Bronchial epithelial cell (primary cell): ENCODE results near the gene NELFB. TPM values are rescaled to one million over a fixed set of nuclear protein-coding genes. Genes with fewer than 3 reads are reported as not detected.

Experiments used
- DNase-seq: peaks from one replicate; pipeline ENCODE4 v3.0.0-alpha.2; 2010; ENCODE audit warnings: low read depth
- FAIRE-seq: peaks from 2 replicates; lab custom pipeline; 2011; peaks lifted over from hg19 to GRCh38; lab: Jason Lieb, UNC
- H3K27me3 ChIP-seq: 2 replicates; pipeline ENCODE4 v1.5.1; 2011; ENCODE audit warnings: low read length; ENCODE audit not compliant: control insufficient read depth, insufficient read depth
- H3K36me3 ChIP-seq: 2 replicates; pipeline ENCODE4 v1.5.1; 2011; ENCODE audit warnings: low read length; ENCODE audit not compliant: control insufficient read depth, insufficient read depth
- H3K4me3 ChIP-seq: 2 replicates; pipeline ENCODE4 v1.5.1; 2011; ENCODE audit warnings: mild to moderate bottlenecking, low read depth, low read length, control low read depth
- CTCF ChIP-seq: IDR thresholded peaks from 2 replicates; pipeline ENCODE4 v1.5.1; 2011; ENCODE audit warnings: mild to moderate bottlenecking, moderate library complexity, low read length, control low read depth, inconsistent platforms; ENCODE audit not compliant: insufficient read depth, severe bottlenecking
- total RNA-seq: library from RNA; depleted of rRNA; stranded (reverse); fragments of >200 nt; gene quantifications from 2 replicates; pipeline ENCODE4 v1.2.1, GENCODE V29; 2014

Gene NELFB
- total RNA-seq, 1 donor from 2014 or later = 67.9 TPM

DNA sequence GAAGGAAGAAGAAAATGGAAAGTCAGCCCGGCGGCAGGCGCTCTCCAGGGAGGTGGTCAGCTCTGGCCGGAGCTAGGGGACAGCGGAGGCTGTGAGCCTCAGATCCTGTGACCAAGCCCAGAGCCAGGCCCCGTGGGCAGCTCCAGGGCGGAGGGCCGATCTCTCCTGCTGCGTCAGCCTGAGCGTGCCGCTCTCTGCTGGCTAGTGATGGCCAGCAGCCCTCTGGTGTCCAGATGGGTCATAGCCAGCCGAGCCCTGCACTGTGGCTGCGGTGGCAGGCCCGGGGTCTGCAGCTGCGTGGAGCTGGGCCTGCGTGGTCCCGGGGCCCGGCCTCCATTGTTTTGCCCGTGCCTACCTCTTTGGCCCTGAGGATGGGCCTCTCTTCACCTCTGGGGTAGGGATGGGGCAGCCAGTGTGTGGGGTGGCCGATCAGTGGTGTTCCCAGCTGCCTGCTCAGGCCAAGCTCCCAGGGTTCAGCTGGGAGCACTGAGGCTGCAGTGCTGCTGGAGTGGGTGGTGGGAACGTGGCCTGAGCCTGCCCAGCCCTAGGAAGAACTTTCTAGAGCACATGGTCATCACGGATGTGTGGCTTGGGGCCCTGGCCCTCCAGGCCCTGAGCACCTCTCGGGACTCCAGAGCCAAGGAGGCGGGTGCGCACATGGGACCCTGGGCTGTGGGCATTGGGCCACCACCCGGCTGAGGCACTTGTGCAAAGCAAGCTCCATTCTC is 64.0 kb downstream of the NELFB start:
- Histone ChIP-seq H3K27me3 (no peaks in the 10 kb centered on the region), H3K36me3 (no peaks in the 10 kb centered on the region), H3K4me3 (no peak overlapping the region)
- DNase-seq = no peak
- TF ChIP-seq CTCF = no peak
- FAIRE-seq = no peak

DNA sequence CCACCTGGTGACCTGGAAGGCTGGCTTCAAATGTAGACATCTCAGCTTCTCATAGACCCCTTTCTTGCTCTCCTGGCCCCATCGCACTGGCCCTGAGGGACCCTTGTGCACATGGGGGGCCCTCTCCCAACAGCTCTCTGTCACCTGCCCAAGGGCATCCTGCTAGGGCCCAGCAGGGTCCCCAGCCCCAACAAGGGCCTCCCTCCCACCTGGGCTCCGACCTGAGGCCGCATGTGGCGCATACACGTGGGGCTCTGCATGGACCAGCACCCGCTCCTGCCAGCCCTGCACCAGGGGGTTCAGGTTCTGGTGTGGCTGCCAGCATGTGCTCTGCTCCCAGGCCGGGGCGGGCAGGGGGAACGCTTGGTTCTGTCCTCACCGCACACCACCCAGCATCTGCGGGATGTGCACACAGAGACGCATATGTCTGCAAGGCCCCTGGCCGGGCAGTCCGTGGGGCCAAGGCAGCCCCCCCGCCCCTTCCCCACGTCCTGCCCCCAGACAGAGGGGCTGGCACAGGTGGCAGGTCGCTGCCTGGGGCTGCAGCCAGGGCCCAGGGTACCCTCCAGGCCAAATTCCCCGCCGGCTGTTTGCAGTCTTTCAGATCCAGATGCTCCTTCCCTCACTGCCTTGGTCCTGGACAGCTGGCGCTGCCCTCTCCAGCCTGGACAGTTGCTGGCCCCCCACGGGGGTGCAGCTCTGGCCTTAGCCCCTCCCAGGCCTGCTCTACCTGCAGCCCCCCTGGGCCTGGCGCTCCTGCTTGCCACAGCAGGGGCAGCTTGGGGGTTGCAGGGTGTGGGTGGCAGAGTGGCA is 64.8 kb downstream of the NELFB start:
- no peak for DNase-seq
- no peak for FAIRE-seq
- H3K36me3 ChIP-seq = no peaks in the 10 kb centered on the region
- no peak for TF ChIP-seq CTCF
- H3K4me3 ChIP-seq = no peak overlapping the region
- no peaks in the 10 kb centered on the region for H3K27me3 ChIP-seq

DNA sequence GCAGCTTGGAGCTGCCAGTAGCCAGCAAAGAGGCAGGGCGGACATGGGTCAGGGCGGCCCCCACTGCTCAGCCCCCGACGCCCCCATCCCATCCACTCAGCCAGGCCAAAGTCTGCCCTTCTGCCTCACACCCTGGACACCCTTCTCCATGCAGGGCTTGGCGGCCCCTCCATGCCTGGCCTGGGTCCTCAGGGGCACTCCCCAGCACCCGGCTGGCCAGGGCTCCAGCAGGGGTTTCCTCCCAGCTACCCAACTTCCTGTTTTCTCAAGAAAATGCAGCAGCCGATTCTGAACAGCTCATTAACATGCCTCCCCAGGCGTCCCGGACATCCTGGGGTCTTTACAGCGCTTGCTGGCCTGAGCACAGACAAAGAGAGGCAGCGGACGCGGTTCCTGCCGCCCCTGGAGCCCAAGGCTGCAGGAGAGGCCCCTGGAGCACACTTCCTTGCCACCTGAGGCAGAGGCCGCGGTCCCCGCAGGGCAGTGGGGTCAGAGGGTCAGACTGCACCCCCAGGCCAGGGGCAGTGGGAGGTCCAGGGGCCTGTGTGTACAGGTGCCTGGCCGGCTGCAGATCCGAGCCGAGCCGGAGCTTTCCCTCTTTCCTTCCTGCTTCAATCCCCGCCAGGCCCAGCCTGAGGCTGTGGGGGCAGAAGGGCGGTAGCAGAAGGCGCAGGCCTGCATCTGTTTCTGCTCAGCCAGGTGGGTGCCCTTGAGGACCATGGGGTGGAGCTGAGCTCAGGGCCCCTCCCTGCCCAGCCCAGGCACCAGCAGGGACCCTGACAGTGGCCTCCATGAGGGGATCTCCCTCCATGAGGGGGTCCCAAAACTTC is 65.6 kb downstream of the NELFB start:
- DNase-seq (no peak), FAIRE-seq (no peak)
- no peak for TF ChIP-seq CTCF
- Histone ChIP-seq H3K27me3 (no peaks in the 10 kb centered on the region), H3K36me3 (no peaks in the 10 kb centered on the region), H3K4me3 (no peak overlapping the region)

GRCh38 chr9:137321726-137322361 is 66.7 kb downstream of the NELFB start:
- Histone ChIP-seq H3K36me3 (no peaks in the 10 kb centered on the region), H3K4me3 (no peak overlapping the region), H3K27me3 (no peaks in the 10 kb centered on the region)
- no peak for FAIRE-seq
- no peak for TF ChIP-seq CTCF
- no peak for DNase-seq

Other genes with a start within 250 kb of the NELFB start
- gene ABCA2, start 227.1 kb upstream of the NELFB start, total RNA-seq = 5.5 and 9.9 TPM in 2 replicates
- not detected in 2 replicates for gene FUT7, start 223.2 kb upstream of the NELFB start, total RNA-seq
- 5.5 and 10.5 TPM in 2 replicates for gene NPDC1, start 209.2 kb upstream of the NELFB start, total RNA-seq
- 0.79 and 1.2 TPM in 2 replicates for gene ENTPD2, start 201.3 kb upstream of the NELFB start, total RNA-seq
- 0.26 and 1.2 TPM in 2 replicates for gene SAPCD2, start 184.8 kb upstream of the NELFB start, total RNA-seq
- 2.0 and 3.2 TPM in 2 replicates for gene UAP1L1, start 177.8 kb upstream of the NELFB start, total RNA-seq
- 58.2 and 65.3 TPM in 2 replicates for gene MAN1B1, start 168.3 kb upstream of the NELFB start, total RNA-seq
- gene DPP7, start 140.6 kb upstream of the NELFB start, total RNA-seq = 45.1 and 66.6 TPM in 2 replicates
- 0.26 and 0.53 TPM in 2 replicates for gene GRIN1, start 116.2 kb upstream of the NELFB start, total RNA-seq
- gene LRRC26, start 85.3 kb upstream of the NELFB start, total RNA-seq = 0.26 and 2.0 TPM in 2 replicates
- gene TMEM210, start 83.3 kb upstream of the NELFB start, total RNA-seq = not detected in 2 replicates
- gene ANAPC2, start 66.8 kb upstream of the NELFB start, total RNA-seq = 20.5 and 23.2 TPM in 2 replicates
- 97.9 and 127 TPM in 2 replicates for gene SSNA1, start 66.7 kb upstream of the NELFB start, total RNA-seq
- 3.2 and 4.5 TPM in 2 replicates for gene TPRN, start 54.6 kb upstream of the NELFB start, total RNA-seq
- 38.0 and 39.2 TPM in 2 replicates for gene TMEM203, start 49.7 kb upstream of the NELFB start, total RNA-seq
- 2.6 and 3.6 TPM in 2 replicates for gene NDOR1, start 49.6 kb upstream of the NELFB start, total RNA-seq
- gene RNF208, start 33.1 kb upstream of the NELFB start, total RNA-seq = 0.38 TPM in 1 of 2 replicates, not detected in the other
- 3.9 and 23.2 TPM in 2 replicates for gene CYSRT1, start 30.2 kb upstream of the NELFB start, total RNA-seq
- gene RNF224, start 27.8 kb upstream of the NELFB start, total RNA-seq = under 0.01 and 1.2 TPM in 2 replicates
- gene SLC34A3, start 24.4 kb upstream of the NELFB start, total RNA-seq = not detected in 2 replicates
- gene TUBB4B, start 14.0 kb upstream of the NELFB start, total RNA-seq = 82.7 and 193 TPM in 2 replicates
- gene STPG3, start 4.0 kb upstream of the NELFB start, total RNA-seq = not detected in 2 replicates
- gene TOR4A, start 22.4 kb downstream of the NELFB start, total RNA-seq = 18.7 and 25.0 TPM in 2 replicates
- 3.4 and 14.5 TPM in 2 replicates for gene NRARP, start 46.9 kb downstream of the NELFB start, total RNA-seq
- 10.8 and 12.2 TPM in 2 replicates for gene EXD3, start 167.8 kb downstream of the NELFB start, total RNA-seq
- gene NOXA1, start 168.1 kb downstream of the NELFB start, total RNA-seq = 0.53 and 2.3 TPM in 2 replicates
- not detected in 2 replicates for gene ENTPD8, start 186.0 kb downstream of the NELFB start, total RNA-seq
- 15.1 and 17.9 TPM in 2 replicates for gene NSMF, start 204.0 kb downstream of the NELFB start, total RNA-seq